NAMALWA (cell line): ENCODE results near the gene TEX2.

Experiments used
- DNase-seq: peaks from one replicate; pipeline ENCODE4 v3.0.0-alpha.2; 2015; ENCODE audit warnings: low spot score

TEX2 gene

GRCh38 chr17:64145375-64145750 lies 117.7 kb downstream of the TEX2 start:
- DNase-seq: no peak

DNA sequence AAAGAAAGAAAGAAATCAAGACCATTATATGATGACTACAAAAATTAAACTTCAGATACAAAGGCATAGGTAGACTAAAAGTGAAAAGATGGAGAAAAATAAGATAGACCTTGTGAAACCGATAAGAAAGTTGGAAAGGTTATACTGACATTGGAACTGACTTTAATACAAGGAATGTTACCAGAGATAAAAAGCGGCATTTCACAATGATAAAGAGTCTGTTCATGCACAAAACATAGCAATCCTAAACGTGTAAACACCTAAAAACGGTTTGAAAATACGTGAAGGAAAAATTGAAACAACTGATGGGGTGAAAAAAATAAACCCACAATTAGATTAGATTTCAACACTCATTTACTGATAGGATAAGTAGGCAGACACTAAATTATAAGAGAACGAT lies 123.5 kb downstream of the TEX2 start:
- no peak for DNase-seq

GRCh38 chr17:64138441-64138840 lies 124.6 kb downstream of the TEX2 start:
- DNase-seq: no peak

DNA sequence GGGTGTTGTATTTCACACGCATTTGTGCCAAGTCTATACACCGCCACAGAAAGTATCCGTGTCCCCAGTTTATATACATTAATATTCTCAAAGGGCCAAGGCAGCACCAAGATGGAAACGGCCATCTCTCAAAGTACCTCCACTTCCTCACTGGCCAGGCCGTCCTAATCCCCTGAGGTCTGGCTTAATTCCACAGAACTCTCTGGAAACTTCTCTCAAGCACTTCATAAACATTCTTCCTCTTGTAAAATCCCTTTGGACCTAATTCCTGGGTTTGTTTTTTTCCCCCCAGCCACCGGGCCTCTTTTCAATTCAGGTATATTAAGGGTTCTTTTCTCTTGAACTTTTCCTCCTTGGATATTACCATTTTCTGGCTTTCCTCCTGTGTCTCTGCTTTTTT lies 128.1 kb downstream of the TEX2 start:
- DNase-seq: no peak

DNA sequence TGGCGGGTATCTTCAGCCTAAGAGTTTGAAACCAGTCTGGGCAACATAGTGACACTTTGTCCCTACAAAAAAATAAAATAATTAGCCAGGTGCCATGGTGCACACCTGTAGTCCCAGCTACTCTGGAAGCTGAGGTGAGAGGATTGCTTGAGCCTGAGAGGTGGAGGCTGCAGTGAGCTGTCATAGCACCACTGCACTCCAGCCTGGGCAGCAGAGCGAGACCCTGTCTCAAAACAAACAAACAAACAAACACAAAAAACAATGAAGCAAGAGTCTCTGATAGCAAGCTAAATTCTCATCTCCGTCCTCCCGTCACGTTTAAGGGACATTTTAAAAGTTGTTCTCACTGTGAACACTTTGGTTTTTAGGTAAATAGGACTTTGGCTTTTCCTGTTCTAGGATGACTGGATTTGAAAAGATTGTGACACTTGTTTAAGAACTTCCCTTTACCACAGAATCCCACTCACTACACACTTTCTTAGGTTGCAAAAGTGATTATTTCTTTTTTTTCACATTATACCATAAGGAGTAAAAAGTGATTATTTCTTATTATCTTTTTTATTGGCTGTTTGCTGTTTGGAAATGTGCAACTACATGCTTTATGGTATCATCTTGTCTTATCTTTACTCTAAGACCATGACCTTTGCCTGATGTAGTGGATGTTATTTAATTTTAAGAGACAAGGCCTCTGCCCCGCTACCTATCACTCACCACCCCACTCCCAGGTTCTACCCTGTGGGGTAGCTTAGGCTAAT lies 128.7 kb downstream of the TEX2 start:
- DNase-seq: no peak

GRCh38 chr17:64133546-64134215 lies 129.4 kb downstream of the TEX2 start:
- peak; percentile 90 for DNase-seq

- peak; percentile 61 for DNase-seq
Observed at GRCh38 chr17:64131606-64132270, 131.3 kb downstream of the TEX2 start.

DNA sequence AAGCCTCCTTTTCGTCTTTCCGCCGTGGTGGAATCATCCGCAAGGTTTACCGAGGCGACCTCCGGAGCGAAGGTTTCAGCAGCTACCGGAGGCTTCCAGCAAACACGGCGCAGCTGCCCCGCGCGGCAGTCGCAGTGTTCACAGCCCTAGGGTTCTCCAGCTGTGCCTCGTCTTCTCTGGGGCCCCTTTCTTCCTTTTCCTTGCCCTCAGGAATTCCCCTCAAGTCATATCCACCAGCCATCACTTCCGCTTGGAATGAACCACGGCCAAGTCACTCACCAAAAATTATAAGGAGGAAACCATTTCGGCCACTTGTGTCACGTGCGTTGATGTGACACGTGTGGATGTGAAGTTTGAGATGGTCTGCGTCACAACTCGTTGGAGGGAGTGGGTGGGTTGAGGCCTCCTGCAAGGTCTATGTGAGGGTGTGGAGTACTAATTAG lies 132.5 kb downstream of the TEX2 start:
- peak; percentile 73 for DNase-seq

DNA sequence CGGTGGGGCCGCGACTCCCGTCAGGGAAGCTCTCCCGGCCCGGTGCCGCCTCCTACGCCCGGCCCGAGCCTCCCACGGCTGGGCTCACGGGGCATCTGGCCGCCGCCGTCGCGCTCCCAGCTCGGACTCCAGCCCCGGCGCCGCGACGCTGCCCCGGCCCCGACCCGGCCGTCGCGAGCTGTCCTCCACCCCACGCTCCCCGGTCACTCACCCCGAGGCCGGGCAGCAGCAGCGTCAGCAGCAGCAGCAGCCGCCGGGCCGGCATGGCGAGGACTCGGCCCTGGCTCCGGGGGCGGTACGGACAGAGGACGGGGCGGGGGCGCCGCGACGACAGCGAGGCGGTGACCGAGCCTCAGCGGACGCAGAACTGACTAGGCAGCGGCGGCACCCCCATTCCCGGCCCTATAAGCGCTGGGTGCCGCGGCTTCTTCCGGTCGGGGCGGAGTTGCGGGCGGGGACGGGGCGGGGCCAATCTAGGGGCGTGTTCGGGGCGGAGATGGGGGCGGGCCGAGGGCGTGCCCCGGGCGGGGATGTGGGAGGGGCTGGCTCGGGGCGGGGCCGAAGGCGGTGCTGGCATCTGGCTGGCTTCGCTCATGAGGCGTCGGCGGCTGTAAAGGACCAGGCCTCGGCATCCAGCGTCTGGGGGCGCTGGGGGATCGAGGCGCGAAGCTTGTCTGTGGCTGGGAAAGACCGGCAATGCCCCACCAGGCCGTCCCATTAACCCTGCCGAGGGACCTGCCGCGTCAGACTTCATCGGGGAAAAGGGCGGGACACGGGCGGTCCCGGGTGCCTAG lies 133.1 kb downstream of the TEX2 start, which contains the start of gene ERN1:
Gene ERN1, minus strand, starts transcription at position 380 of the 794 bp plus-strand sequence. Its CDS starts 115 bp downstream, at position 265.
- peak; percentile 86 for DNase-seq

DNA sequence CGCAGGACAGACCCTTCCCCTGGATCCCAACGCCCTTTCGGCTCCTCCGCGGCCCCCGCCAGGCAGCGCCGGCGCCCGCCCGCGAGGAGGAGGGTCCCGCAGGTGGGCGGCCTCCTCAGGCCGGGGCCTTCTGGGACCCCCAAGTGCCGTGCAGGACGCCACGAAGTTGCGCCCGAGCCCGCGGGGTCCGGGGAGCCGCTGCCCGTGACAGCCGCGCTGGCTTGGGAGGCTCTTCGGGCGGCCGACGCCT lies 133.6 kb downstream of the TEX2 start:
- peak; percentile 46 for DNase-seq

- DNase-seq: peak; percentile 60
Observed at GRCh38 chr17:64128787-64129514, 134.1 kb downstream of the TEX2 start.

DNA sequence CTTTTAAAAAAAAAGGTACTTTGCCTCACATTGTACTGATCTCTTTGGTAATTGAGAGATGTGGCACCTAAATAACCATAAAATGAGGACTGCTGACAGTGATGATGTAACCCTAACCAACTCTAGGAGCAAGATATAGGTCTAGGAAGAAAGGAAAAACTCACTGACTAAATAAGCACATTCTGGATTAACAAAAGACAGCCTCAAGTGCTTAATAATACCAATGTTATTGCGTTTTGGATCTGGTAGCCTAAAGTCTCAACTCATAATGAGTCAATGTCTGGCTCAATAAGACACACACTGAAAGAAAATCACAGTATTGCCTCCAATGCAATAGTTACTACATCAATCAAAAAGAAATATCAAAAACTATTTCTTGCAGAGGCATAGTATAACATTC lies 136.1 kb downstream of the TEX2 start:
- no peak for DNase-seq

DNA sequence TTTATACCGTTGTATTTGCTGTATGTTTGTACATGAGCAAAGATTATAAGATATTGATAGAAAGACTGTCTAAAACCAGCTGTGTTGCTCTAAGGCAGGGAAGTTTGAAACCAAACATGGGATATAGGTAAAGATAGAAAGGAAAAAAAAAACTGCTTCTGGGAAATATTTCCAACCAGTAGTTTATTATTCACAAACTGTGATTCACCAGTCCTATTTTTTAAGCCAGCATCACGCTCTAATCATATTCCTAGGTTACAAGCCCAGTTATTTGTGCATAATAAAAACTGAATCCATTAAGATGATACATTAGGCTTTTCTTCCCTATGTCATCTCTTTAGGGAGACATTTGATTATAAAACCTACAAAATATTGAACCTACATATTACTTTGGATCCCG lies 137.1 kb downstream of the TEX2 start:
- no peak for DNase-seq

DNA sequence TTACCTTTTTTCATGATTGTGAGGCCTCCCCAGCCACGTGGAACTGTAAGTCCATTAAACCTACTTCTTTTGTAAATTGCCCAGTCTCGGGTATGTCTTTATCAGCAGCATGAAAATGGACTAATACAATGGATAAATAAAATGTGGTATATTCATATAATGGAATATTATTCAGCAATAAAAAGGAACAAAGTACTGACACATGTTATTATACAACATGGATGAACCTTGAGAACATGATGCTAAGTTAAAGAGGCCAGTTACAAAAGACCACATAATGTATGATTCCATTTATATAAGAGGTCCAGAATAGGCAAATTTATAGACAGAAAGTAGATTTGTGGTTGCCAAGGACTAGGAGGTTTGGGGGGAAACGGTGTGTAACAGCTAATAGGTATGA lies 138.5 kb downstream of the TEX2 start:
- DNase-seq: no peak

DNA sequence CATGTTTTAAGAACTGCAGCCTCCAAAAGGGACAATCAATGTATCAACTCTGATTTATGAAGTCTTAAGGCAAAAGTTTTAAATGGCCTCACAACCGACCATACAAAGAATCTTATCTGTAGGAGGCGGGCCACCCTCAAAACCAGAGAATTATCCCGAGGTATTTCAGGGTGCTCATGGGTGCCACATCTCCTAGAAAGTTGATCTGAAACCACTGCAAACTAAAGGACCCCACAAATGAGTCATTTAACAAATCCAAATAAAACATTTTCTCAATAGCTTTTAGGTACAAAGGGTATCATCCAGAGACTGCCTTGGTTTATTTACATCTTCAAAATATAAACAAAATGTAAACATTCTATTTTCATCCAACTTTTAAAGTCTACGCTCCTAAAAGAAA lies 139.9 kb downstream of the TEX2 start:
- DNase-seq: no peak

DNA sequence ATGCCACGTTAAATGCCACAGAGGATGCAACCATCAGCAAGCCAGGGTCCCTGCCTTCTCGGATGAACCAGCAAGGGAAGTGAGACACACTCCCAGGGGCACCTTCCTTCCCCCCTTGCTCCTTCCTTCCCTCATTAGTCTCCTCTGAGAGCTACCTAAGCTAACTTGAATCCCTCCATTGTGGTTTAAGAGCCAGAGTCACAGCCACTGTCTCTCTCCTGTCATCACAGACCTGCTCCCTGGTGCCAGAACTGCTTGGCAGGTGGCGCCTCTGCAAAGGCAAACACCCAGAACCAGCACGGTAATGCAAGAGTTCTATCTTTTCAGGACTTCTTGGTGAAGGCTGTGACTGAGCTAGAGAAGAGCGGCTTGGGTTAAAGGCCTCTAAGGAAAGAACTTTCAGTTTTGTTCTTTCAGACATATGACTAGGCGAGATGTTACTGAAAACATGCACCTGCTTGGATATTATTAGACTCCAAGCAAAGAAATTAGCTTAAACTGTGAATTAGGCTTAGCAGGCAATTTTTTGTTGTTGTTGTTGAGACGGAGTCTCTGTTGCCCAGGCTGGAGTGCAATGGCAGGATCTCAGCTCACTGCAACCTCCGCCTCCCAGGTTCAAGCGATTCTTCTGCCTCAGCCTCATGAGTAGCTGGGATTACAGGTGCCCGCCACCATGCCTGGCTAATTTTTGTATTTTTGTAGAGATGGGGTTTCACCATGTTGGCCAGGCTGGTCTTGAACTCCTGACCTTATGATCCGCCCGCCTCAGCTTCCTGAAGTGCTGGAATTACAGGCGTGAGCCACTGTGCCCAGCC lies 141.9 kb downstream of the TEX2 start:
- peak; percentile 90 for DNase-seq

GRCh38 chr17:64120159-64120810 lies 142.8 kb downstream of the TEX2 start:
- DNase-seq: no peak

- peak; percentile 42 for DNase-seq
Observed at GRCh38 chr17:64117981-64118979, 144.8 kb downstream of the TEX2 start.
